Renal cortex interstitium (tissue), 11 donors: ENCODE data around the gene TMEM169. TPM values are rescaled to one million over a fixed set of nuclear protein-coding genes. Genes with fewer than 3 reads are reported as not detected.
A peak's percentile ranks its signal among the peaks of the same experiment; 100 is the strongest.
"Not testable (repeated sequence)": the region's sequence is repeated elsewhere in the genome, so short reads cannot be mapped to it uniquely, and the experiment has no call there.

Source experiments
- DNase-seq, 11 donors: peaks; one replicate each; pipeline ENCODE4 v3.0.0-alpha.2; 2013; ENCODE audit warnings: low read depth in 9 of 11, low spot score in 4 of 11; ENCODE audit errors: extremely low read depth in 1 of 11
- polyA plus RNA-seq, 3 donors: library from polyadenylated mRNA; unstranded; fragments of 120-200 nt; gene quantifications; one replicate each; pipeline ENCODE4 v1.2.1, GENCODE V29; 2013; ENCODE audit not compliant: insufficient read length in 3 of 3

TMEM169 gene
- polyA plus RNA-seq, 3 donors = 13.6 to 14.8 (median 14.4) TPM

DNA sequence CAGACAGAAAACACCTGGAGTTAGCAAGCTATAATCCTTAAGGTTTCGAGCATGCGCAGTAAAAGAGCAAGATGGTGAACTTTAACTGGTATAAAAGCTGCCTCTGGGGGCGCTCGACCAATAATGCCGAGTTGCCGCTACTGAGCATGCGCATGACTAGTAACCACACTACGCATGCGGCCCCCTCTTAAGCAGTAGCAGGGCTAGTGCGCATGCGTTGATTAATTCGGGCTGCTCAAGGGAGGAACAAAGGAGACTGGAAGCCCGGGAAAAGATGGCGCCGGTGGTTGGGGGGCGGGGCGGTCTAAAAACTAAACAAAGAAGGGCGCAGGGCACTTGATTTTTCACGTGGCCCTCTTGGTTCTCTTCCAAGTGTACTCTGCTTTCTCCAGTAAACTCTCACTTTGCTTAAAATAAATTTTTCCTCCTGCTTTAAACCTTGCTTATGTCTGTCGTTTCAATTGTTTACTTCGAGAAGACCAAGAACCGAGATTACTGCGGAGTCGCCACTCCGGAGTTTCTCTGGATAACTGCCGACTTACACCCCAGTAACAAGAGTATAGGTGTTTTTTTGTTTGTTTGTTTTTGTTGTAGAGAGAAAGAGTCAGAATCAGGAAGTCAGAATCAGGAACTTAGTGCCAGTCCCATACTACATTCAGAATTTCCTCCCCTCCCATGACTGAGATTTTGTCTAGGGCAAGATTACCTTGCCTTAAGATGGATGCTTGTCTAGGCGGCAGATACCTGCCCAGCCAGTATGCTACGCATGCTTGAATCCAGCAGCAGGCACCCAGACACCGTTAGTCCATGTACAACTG lies 33.2 kb downstream of the TMEM169 start:
- peak; percentile 99 to 100 (median 99) for DNase-seq

DNA sequence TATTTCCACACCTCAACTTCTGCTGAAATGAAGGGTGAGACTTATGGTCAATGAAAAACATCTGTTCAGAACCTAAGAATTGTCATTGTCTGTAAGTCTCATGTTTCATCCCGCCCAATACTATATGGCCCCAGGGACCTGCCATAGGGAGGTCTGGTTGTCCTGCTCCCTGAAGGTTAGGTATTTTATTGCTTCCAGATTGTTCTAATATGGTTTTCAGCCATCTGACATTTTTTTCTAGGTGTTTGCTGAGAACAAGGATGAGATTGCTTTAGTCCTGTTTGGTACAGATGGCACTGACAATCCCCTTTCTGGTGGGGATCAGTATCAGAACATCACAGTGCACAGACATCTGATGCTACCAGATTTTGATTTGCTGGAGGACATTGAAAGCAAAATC lies 34.7 kb downstream of the TMEM169 start:
- no peak for DNase-seq

GRCh38 chr2:216117561-216118340 lies 36.0 kb downstream of the TMEM169 start:
- DNase-seq = no peak

DNA sequence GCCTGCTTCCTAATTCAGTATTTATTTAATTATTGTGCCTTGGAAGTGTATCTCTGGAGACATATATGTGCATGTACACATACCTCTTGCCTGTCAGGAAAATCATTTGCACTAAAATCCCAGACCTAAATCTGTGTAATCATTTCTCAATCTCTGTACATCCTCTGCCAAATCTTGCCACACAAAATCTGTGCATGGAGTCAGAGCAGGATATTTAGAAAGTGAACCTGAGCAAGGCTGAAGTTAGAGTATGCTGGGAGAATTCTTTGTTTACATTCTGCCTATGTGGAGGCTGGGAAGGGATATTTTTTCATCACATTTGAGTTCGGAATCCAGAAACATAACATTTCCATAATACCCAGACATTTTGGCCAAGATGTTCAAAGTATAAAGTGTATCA lies 36.8 kb downstream of the TMEM169 start:
- DNase-seq = no peak

GRCh38 chr2:216119146-216119545 lies 37.4 kb downstream of the TMEM169 start:
- DNase-seq = no peak

DNA sequence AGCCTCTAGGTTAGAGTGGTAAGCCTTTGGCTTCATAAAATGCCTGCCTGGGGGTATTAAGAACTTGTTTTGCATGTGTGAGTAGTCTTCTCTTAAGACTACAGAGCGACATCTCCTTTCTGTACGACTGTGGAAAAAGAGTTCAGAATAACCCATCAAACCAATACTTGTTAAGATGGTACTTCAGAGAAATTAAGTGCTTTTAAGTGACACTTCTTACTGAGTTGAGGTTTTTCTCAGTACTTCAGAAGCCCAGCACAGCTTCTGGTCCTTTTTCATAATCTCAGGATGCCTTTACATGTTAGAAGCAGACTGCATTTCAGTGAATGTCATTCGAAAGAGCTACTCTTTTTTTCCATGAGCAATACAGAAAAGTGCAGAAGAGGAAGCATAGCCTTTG lies 38.3 kb downstream of the TMEM169 start:
- no peak for DNase-seq

- DNase-seq = no peak
Measured at GRCh38 chr2:216121255-216121654, 39.5 kb downstream of the TMEM169 start.

DNA sequence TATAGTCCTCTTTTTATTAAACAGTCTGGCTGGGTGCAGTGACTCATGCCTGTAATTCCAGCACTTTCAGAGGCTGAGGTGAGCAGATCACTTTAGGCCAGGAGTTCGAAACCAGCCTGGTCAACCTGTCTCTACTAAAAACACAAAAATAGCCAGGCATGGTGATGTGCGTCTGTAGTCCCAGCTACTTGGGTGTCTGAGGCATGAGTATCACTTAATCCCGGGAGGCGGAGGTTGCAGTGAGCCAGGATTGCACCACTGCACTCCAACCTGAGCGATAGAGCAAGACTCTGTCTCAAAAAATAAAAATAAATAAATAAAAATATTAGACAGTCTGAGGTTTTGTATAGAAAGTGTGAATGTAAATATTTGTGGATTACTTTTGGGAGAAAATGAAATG lies 45.2 kb downstream of the TMEM169 start:
- no peak for DNase-seq

DNA sequence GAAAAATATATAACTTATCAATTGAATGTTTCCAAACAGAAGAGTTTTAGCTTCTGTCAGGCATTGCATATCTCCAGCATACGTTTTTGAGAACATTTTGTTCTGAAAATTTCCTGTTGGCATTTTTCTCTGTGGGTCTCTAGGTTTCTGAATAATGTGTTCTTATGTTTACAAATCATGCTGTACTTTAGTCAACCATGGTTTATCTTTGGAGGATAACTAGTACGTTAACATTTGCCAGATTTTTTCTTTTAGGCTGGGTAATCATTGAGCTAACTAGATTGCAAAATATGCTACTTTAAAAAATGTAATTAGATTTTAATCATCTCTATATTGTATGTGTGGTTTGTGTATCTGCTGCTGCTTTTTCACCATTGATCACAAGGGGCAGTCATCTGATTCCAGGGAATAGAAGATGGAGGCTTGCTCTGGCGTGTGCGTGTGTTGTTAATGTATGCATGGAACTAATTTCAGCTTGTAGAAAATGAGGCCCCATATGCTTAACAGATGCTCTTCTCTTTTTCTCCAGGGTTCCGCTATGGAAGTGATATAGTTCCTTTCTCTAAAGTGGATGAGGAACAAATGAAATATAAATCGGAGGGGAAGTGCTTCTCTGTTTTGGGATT lies 48.7 kb downstream of the TMEM169 start:
- DNase-seq = no peak

DNA sequence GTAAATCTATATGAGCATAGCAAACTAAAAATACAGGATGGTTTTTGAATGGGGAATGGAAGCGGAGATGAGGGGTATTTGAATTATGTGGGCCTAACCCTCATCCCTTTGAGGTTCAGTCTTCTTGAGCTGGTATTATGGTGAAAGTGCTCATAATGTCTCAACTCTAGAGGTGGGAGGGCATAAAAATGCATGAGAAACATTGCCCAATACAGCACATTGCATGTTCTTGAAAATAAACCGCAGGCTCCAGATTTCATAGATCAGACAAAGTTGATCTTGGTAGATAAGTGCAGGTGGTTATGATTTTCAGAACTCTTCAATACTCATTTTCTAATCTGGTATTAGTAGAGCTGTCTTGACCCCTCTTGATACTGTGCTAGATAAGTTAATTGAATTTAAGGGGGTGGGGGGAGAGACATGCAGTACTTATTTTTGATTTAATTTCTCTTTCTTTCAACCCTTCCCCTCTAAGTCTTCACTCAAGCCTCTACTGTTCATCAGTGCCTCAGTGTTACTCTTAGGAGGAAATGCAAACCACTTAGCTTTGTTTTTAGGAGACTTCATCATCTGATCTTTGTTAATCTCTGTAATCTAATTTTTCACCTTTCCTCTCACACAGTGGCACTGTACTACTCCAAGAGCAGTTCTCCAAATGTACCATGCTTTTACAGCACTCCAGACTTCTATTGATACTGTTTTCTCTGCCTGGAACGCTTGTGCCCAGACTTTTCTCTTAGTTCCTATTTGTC lies 49.6 kb downstream of the TMEM169 start:
- no peak for DNase-seq

DNA sequence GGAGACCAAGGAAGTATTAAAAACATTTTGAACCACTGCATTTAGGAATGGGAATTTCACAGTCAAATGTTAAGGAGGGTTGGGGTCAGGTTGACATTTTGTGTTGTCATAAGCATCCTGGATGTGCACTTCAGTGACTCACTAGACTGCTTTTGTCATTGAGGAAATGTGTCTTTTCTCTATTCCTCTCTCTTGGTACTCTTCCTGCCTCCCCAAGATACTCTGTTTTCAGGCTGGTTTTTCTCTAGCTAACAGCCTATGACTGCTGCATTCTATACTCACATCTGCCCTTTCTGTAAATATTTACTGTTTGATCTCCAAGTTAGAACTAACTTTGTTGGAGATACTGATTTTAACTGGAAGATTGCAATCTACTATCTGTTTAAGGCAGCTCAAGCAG lies 50.9 kb downstream of the TMEM169 start:
- no peak for DNase-seq

GRCh38 chr2:216133397-216133796 lies 51.7 kb downstream of the TMEM169 start:
- no peak for DNase-seq

DNA sequence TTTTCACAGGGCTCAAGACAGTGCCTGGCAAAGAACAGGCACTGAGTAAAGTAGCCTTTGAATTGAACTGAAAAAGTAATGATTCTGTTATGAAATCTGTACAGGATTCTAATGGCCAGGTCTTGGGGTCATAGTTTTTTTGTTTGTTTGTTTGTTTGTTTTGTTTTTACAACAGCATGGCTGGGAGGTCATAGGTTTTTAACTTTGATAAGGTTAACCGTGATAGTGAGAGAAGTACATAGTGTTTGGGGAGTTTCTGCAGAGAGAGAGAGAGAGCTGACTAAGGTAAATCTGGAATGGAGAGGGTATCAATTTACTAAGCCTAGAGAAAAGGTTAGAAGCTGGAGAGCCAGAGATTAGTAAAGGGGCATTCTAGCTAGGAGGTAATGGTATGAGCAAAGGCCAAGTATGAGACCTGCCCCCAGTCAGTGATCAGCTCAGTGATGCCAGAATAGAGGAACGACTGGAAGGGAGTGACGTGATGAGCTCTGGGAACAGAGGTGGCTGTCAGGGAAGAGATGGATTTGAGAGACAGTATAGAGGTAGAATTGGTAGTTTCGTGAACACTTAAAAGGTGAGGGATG lies 53.3 kb downstream of the TMEM169 start:
- no peak for DNase-seq

GRCh38 chr2:216139884-216140283 lies 58.2 kb downstream of the TMEM169 start:
- peak in 1 of 11 donors; percentile 8 for DNase-seq

DNA sequence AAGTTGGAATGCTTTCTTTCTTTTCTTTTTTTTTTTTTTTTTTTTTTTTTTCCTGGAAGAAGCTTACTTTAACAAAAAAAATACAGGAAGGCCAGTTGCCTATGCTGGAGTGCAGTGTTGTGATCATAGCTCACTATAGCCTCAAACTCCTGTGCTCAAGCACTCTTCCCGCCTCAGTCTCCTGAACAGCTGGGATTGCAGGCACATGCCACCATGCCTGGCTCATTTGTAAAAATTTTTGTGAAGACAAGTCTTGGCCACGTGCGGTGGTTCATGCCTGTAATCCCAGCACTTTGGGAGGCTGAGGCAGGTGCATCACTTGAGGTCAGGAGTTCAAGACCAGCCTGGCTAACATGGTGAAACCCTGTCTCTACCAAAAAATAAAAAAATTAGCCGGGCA lies 59.8 kb downstream of the TMEM169 start:
- not testable (repeated sequence) for DNase-seq

- no peak for DNase-seq
Measured at GRCh38 chr2:216142540-216142939, 60.8 kb downstream of the TMEM169 start.

DNA sequence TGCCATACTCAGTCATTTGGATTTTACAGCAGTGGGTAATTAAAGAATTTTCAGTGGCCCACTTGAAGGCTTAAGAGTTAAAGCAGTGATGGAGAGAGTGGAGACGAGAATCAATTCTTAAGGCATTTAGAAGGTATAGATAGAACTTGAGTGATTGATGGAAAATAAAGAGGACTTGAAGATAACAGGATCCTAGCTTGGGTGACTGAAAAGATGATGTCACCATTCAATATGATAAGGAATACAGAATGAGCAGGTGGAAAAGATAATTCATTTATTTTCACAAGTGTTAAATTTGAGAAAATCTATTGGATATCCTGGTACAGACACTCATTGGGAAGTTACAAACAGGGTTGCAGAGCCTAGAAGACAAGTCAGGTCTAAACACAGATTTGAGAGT lies 62.7 kb downstream of the TMEM169 start:
- no peak for DNase-seq

DNA sequence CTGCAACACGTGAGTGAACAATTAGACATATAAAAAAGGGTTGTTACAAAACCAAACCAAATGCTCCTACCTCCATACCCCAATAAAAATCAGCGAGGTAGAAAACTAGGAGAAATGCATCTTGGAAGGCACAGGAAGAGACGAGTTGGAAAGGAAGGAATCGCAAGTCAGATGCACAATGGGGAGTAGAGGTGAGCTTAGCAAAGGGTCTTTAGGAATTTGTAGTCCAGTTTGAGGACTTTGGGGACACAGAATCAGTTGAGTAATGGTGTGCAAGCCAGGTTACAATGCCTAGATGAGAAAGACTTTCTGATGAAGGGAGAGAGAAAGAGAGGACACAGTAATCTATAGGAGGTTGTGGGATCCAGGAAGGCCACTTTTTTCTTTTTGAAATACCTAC lies 63.1 kb downstream of the TMEM169 start:
- no peak for DNase-seq

DNA sequence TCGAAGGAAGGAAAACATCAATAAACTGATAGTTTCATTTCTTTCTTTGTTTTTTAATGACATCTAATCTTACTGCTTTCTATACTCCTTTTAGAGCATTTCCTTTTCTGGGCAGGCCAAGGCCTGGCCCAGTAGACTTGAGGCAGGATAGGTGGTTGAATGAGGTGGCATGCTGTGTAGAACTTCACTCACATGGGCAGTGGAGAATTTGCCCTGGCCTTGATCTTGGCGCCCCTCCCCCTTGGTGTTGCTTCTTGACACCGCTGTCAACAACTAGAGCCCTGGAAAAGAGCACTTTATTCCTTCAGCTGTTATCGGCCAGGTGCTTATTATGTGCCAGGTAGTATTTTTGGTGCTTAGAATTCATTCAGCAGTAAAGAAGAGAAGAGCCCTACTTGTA lies 64.9 kb downstream of the TMEM169 start:
- DNase-seq = no peak
